Measurements from ENCODE around the gene KIR3DL2. TPM values are rescaled to one million over a fixed set of nuclear protein-coding genes. Genes with fewer than 3 reads are reported as not detected.

KIR3DL2 gene
- total RNA-seq, 1 experiment from 2014 or later: not detected

DNA sequence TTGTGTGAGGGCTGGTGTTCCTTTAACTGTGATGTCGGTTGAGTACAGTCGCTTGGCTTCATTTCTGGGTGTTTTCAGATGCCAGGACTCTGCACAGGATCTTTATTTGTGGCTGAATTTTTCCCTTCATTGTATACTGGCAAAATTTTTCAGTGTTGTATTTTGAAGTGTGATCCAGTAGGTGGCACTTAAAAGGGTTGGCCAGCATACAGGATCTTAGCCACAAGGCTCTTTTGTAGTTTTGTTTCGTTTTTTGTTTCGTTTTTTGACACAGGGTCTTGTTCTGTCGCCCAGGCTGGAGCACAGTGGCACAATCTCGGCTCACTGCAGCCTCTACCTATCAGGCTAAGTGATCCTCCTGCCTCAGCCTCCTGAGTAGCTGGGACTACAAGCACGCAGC lies 32.5 kb downstream of the KIR3DL2 start:
- H3K4me3 ChIP-seq: no peak overlapping the region
- intact Hi-C loops (cut with micrococcal nuclease; ENCODE audit: unreplicated experiment): loop anchor here (2.0 to 10.0 kb wide), 3 partner anchors 38 to 622 kb away; no protein-coding TSS in a partner anchor
- H3K9me3 ChIP-seq (ENCODE audit: insufficient read depth, low read depth): no peaks in the 10 kb centered on the region
- no peak overlapping the region for H2AFZ ChIP-seq
- no TSS peak for BruUV-seq (replicated peaks)
- peaks cover 31% of the 10 kb centered on the region for H3K27me3 ChIP-seq (ENCODE audit: insufficient read depth, low read depth)
- H3K9me2 ChIP-seq (ENCODE audit: insufficient read depth): no peaks in the 10 kb centered on the region
- peak overlapping the region; percentile 54; the same call in 1 of the 2 replicates for H3K4me2 ChIP-seq
- no peaks in the 10 kb centered on the region for H3F3A ChIP-seq (ENCODE audit: insufficient read depth, low read depth)
- no peak for DNase-seq
- TF ChIP-seq CTCF (conservative IDR thresholded peaks at IDR 0.05) (no peak), EZH2 (IDR thresholded peaks at IDR 0.05; ENCODE audit: low read depth) (no peak)
- CTCF ChIA-PET: interaction anchor here (0.7 kb wide), 1 partner anchor 185 kb away, joined by 8 read pairs; no protein-coding TSS in a partner anchor
- no peaks in the 10 kb centered on the region; the same call in 1 of the 2 replicates for H4K20me1 ChIP-seq (ENCODE audit: insufficient read depth)
- POLR2A ChIA-PET (ENCODE audit: unreplicated experiment): no interaction called here
- no peaks in the 10 kb centered on the region for H3K36me3 ChIP-seq (ENCODE audit: low read depth)
- no peaks in the 10 kb centered on the region for H3K4me1 ChIP-seq (replicated peaks; ENCODE audit: insufficient read depth)
- no peak overlapping the region for H3K27ac ChIP-seq
- H3K79me2 ChIP-seq (ENCODE audit: low read depth): no peaks in the 10 kb centered on the region

DNA sequence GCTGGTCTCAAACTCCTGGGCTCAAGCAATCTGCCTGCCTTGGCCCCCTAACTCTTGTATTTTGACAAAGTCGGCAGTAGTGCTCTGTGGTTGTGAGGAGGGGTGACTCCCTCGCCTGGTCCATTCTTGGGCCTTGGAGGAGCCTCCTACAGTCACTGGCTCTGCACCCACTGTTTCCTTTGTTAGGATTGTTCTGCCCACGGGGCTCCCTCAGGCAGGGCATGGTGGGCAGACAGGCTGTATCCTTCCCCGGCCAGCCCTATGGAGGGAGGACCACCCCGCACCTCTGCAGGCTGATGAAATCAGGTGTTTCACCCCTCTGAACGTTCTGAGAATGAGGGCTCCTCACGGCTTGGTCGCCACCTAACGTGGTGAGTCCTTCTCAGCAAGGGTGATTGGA lies 33.0 kb downstream of the KIR3DL2 start:
- TF ChIP-seq CTCF (conservative IDR thresholded peaks at IDR 0.05) (no peak), EZH2 (IDR thresholded peaks at IDR 0.05; ENCODE audit: low read depth) (no peak)
- peak overlapping the region; percentile 54; the same call in 1 of the 2 replicates for H3K4me2 ChIP-seq
- H3K27me3 ChIP-seq (ENCODE audit: insufficient read depth, low read depth): peaks cover 27% of the 10 kb centered on the region
- intact Hi-C loops (cut with micrococcal nuclease; ENCODE audit: unreplicated experiment): loop anchor here (2.0 to 10.0 kb wide), 3 partner anchors 38 to 622 kb away; no protein-coding TSS in a partner anchor
- no peaks in the 10 kb centered on the region for H3F3A ChIP-seq (ENCODE audit: insufficient read depth, low read depth)
- no peaks in the 10 kb centered on the region for H3K79me2 ChIP-seq (ENCODE audit: low read depth)
- no peaks in the 10 kb centered on the region for H3K9me3 ChIP-seq (ENCODE audit: insufficient read depth, low read depth)
- no peaks in the 10 kb centered on the region for H3K36me3 ChIP-seq (ENCODE audit: low read depth)
- no TSS peak for BruUV-seq (replicated peaks)
- ChIA-PET POLR2A (ENCODE audit: unreplicated experiment) (no interaction called here), CTCF (no interaction called here)
- no peak overlapping the region for H3K4me3 ChIP-seq
- no peaks in the 10 kb centered on the region for H3K9me2 ChIP-seq (ENCODE audit: insufficient read depth)
- H2AFZ ChIP-seq: no peak overlapping the region
- H4K20me1 ChIP-seq (ENCODE audit: insufficient read depth): no peaks in the 10 kb centered on the region; the same call in 1 of the 2 replicates
- no peak overlapping the region for H3K27ac ChIP-seq
- DNase-seq: no peak
- no peaks in the 10 kb centered on the region for H3K4me1 ChIP-seq (replicated peaks; ENCODE audit: insufficient read depth)

- ChIA-PET POLR2A (ENCODE audit: unreplicated experiment) (interaction anchor here (0.6 kb wide), 1 partner anchor 699 kb away, joined by 3 read pairs; the partner anchor contains the start of gene MBOAT7), CTCF (no interaction called here)
- no TSS peak for BruUV-seq (replicated peaks)
- peaks cover 11% of the 10 kb centered on the region; the same call in 1 of the 2 replicates for H3K27me3 ChIP-seq (ENCODE audit: insufficient read depth, low read depth)
- H3K9me3 ChIP-seq (ENCODE audit: insufficient read depth, low read depth): no peaks in the 10 kb centered on the region
- H3F3A ChIP-seq (ENCODE audit: insufficient read depth, low read depth): no peaks in the 10 kb centered on the region
- H3K4me2 ChIP-seq: no peak overlapping the region
- no peak overlapping the region for H3K4me3 ChIP-seq
- DNase-seq: no peak
- no peak overlapping the region for H3K27ac ChIP-seq
- H3K4me1 ChIP-seq (replicated peaks; ENCODE audit: insufficient read depth): no peaks in the 10 kb centered on the region
- intact Hi-C loops (cut with micrococcal nuclease; ENCODE audit: unreplicated experiment): loop anchor here (10.0 kb wide), 1 partner anchor 617 kb away; no protein-coding TSS in a partner anchor
- TF ChIP-seq EZH2 (IDR thresholded peaks at IDR 0.05; ENCODE audit: low read depth): no peak
- TF ChIP-seq CTCF (conservative IDR thresholded peaks at IDR 0.05): no peak
- H4K20me1 ChIP-seq (ENCODE audit: insufficient read depth): no peaks in the 10 kb centered on the region
- H3K9me2 ChIP-seq (ENCODE audit: insufficient read depth): no peaks in the 10 kb centered on the region
- no peaks in the 10 kb centered on the region for H3K36me3 ChIP-seq (ENCODE audit: low read depth)
- H3K79me2 ChIP-seq (ENCODE audit: low read depth): no peaks in the 10 kb centered on the region
- no peak overlapping the region for H2AFZ ChIP-seq
These were observed 38.0 kb downstream of the KIR3DL2 start for GRCh38 chr19:54888239-54888638.
